Stimulated activated CD4-positive, alpha-beta T cell treated with anti-CD3 and anti-CD28 coated beads, Interleukin-12 subunit alpha, Interleukin-12 subunit beta, amount 100 ng/mL, for 24 hours (primary cell): ENCODE results near the gene SETD4.

Experiments used
- DNase-seq, 2 experiments: peaks; one replicate each; pipeline ENCODE4 v3.0.0-alpha.2; 2020; ENCODE audit warnings: low read depth in 2 of 2

SETD4 gene

GRCh38 chr21:36008505-36008904 is 51.8 kb downstream of the SETD4 start:
- DNase-seq, result no peak

DNA sequence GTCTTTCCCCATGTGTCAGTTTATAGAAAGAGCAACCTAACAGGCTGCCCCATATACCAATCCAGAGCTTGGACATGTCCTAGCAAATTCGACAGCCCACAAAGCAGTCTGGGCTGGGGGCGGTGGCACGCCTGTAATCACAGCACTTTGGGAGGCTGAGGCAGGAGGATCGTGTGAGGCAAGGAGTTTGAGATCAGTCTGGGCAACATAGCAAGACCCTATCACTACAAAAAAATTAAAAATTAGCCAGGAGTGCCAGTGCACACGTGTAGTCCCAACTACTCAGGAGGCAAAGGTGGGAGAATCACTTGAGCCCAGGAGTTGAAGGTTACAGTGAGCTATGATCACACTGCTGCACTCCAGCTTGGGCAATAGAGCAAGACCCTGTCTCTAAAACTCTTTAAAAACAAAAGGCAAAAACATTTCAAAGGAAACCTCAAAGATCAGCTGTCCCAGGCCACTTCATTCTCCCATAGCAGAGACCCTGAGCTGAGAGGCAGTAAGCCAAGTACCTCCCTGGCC is 54.4 kb downstream of the SETD4 start:
- no peak for DNase-seq

- no peak for DNase-seq
Measured at GRCh38 chr21:36005018-36005417, 55.3 kb downstream of the SETD4 start.

DNA sequence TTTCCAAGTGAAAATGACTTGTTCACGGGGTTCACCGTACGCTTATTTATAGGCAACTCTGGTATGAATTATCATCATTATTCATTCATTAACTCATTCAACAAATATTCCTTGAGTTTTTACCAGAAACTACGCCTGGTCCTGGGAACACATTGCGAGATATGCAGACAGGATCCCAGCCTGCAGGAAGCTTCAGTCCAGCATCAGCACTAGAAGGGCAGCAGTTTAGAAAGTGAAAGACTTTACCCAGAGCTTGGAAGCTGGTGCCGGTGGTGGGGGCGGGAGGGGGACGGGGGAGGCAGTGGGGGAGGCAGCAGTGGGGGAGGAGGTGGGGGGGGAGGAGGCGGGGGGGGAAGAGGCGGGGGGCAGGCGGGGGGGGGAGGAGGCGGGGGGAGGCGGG is 55.9 kb downstream of the SETD4 start:
- DNase-seq, result no peak

DNA sequence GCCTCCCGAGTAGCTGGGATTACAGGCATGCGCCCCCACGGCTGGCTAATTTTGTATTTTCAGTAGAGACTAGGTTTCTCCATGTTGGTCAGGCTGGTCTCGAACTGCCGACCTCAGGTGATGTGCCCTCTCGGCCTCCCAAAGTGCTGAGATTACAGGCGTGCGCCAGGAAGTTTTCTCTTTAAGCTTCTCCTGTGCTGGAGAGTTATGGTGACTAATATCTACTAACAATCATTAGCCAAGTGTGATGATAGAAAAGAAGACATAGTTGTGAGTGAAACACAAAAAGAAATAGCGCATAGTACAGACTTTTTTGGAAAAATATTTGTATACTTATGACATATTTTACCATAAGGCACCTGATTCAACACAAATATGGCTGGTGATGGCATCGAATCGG is 56.5 kb downstream of the SETD4 start:
- no peak for DNase-seq

GRCh38 chr21:35996217-35996616 is 64.1 kb downstream of the SETD4 start:
- no peak for DNase-seq

DNA sequence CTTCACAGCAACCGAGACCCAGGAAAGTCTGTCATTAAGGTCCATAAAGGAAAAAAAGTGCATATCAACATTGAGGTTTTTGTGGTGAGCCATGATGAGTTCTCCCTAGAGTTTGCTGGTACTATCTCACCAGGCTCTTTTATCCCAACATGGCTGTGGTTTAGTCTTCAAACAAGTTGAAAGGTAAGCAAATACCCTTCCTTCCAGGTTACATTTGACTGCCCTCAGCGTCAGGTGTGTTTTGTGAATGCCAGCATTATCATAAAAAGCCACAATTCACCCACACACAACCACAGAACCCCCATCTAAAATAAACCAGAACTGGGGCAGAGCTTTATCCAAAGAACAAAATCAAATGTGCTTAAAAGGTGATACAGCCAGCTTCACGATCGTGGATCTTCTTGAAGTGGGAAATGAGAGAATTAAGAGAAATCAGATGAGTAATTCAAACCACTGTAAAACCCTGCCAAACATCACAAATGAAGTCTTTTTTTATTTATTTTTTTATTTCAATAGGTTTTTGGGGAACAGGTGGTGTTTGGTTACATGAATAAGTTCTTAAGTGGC is 64.7 kb downstream of the SETD4 start:
- no peak for DNase-seq

DNA sequence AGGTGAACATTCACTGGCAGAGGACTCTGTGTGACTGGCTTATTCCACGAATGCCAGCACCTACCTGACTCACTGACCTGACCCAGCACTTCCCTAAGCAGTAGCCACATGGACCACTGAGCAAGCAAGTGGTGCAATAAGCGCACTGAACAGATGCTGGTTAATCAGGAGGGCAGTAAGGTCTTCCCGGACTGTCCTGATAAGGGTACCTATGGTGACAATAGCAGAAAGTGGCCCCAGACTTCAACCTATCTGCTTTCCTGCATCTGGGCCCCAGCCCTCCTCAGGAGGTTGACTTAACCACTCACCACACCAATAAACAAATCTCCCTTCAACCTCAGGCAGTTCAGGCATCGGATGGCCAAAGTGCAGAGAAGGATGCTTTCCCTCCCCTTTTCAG is 65.7 kb downstream of the SETD4 start:
- no peak for DNase-seq

DNA sequence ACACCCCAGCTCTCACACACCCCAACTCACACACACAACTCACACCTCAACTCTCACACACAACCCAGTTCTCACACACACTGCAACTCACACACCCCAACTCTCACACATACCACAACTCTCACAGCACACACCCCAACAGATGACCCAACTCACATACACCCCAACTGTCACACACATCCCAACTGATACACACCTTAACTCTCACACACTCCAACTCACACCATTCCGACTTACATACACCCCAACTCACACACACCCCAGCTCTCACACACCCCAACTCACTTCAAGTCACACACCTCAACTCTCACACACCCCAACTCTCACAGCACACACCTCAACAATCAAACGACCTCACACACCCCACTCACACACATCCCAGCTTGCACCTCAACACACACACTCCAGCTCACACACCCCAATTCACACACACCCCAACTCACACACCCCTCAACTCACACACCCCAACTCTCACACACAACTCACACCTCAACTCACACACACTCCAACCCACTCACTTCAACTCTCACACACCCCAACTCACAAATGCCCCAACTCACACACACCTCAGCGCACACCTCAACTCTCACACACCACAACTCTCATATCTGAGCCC is 66.3 kb downstream of the SETD4 start:
- DNase-seq, result no peak

GRCh38 chr21:35991131-35991530 is 69.2 kb downstream of the SETD4 start:
- no peak for DNase-seq

DNA sequence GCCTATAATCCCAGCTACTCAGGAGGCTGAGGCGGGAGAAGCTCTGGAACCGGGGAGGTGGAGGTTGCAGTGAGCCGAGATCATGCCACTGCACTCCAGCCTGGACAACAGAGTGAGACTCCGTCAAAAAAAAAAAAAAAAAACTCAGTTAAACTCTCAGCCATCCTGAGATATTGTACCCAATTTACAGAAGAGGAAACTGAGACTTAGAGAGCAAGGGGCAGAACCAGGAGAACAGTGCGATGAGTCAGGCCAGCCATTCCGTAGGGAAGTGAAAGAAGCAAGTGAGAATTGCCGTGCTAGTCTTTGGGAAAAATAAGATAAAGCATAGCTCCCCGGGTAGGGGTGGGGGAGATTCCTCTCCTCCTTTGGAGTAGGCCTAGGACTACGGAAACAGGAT is 69.7 kb downstream of the SETD4 start:
- DNase-seq, result no peak

- DNase-seq, result no peak
Measured at GRCh38 chr21:35989138-35989735, 71.1 kb downstream of the SETD4 start.

DNA sequence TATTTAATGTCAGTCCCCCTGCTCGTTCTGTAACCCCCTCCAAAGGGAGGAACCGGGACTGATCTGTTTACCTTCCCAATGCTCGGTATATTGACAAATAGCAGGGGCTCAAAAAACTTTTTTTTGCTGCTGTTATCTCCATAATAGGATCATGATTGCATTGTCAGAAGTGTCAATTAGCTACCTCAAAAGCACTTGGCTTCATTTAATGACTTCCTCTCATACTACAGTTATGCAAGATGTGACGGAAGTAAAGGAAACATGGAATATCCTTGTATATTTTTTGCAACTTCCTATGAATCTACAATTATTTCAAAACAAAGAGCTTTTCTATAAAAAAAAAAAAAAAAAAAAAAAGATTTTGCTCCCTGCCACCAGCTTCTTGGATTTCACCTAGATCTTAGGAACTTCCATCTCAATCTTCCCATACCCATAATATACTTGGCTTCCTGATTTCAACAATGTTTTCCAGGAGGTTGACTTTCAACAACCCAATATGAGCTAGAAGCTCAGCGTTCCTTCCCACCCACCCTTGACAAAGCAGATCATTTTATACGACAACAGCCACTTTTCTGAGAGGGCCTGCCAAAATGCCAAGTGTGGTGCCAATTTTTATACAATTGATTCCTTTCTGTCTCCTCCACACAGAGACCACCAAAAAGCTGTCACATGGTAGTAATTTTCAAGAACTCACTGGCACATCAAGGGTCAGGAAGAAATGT is 71.7 kb downstream of the SETD4 start:
- DNase-seq, result no peak

DNA sequence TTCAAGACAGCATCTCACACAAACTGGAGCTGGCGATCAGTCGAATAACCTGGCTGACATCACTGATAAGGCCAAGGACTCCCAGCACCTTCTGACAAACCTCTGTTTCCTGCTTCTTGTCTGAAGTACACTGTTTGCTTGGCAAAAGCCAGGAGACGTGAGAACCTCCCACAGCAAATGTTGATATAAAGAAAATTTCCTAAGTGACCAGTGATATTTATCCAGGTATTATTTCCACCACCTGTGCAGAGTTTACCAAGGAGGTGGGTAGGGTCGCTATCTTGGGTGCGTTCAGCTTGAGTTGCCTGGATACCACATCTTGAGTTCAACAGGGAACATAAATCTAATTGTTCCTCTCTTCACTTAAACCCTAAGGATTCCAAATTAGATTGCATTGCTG is 72.9 kb downstream of the SETD4 start:
- no peak for DNase-seq

- DNase-seq, result no peak
Measured at GRCh38 chr21:35984654-35985361, 75.5 kb downstream of the SETD4 start.
